NCI-H1930 (cell line): ENCODE results near the gene SIAE.
A peak's percentile ranks its signal among the peaks of the same experiment; 100 is the strongest.
"Not testable (repeated sequence)": the region's sequence is repeated elsewhere in the genome, so short reads cannot be mapped to it uniquely, and the experiment has no call there.

Source experiments
- DNase-seq, 2 experiments: peaks; one replicate each; lab custom pipeline; 2025; lab: John Stamatoyannopoulos, UW

Gene SIAE

DNA sequence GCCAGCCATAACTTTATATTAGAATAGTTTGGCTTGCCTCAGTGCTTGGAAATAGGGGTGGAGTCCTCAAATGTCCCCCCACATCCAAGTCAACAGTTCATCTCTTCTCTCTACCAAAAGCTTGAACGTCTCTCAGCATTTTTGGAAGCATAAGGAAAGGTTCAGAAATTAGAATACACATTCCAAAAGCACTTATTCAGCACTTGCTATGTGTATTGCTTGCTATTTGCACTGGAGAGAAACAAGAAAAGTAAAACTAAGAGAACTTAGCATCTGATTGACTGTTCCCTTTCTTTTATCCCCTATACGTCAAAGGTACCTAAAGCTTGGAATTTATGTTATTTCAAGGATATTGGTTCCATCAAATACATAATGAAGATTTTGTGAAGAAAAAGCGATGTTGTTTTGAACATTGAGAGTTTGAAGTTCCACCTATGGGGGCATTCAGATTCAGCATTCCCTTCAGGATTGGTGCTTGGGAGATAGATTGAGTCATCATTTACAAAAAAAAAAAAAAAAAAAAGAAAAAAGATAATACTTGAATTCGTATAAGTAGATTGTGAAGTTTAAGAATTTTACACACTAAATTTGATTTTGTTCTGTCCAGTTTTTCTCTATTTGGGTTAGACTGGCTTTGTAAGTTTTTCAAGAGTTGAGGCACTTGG, 49.5 kb downstream of the SIAE start:
- DNase-seq = no peak

DNA sequence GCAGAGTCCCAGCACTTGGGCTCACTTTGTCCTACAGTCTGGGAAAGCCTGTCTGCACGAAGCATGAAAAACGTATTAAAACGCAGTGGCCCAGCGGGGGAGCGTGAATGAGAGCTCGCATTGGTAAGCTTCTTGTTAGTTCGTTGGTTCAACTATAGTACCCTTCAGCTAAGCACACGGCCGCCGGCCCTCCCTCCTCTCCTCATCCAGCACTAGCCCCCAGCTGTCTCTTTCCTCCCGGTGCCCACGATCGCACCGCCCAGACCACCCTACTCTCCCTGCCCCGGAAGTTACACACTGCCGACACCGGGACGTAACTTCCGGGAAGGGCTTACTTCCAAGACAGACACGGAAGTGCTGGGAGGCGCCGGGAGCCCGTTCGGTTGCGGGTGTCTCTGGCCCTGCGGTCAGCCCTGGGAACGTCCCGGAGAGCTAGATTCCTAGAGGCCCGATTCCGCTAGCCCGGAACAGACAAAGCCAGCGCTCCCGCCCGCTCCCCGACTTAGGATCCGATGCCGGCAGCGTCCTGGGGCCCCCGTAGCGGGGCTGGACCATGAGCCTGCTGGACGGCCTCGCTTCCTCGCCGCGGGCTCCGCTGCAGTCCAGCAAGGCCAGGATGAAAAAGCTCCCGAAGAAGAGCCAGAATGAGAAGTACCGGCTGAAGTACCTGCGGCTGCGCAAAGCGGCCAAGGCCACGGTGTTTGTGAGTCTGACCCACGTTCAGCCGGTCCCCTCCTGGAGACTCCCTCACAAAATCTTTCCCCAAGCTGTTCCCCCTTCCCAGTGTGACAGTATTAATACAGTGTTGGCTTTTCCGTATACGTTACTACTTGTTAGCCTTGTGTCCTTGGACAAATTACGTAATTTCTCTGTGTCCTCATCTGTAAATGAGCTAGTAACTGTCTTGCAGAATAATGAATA, 50.7 kb downstream of the SIAE start, which contains the start of gene TBRG1:
TSS of gene TBRG1 (plus strand) at position 334 of the 921 bp plus-strand sequence. CDS start at position 554, 220 bp downstream.
- DNase-seq = peak; percentile 72 to 86

DNA sequence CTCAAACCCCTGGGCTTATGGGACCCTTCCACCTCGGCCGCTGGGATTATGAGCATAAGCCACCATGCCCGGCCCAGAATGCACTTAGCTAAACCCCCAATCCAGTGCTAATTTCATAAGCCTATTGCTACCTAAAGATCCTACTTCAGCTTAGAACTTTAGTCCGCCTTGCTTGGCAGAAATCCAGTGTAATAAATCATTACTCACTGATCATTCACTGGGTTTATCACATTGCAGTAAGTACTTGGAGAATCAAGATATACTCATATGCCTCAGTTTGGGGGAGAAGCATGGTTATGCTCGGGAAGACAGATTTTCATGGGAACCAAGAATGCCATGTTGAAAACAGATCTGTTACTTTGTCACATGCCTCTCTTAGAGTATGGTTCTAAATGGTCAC, 54.7 kb downstream of the SIAE start:
- no peak for DNase-seq

DNA sequence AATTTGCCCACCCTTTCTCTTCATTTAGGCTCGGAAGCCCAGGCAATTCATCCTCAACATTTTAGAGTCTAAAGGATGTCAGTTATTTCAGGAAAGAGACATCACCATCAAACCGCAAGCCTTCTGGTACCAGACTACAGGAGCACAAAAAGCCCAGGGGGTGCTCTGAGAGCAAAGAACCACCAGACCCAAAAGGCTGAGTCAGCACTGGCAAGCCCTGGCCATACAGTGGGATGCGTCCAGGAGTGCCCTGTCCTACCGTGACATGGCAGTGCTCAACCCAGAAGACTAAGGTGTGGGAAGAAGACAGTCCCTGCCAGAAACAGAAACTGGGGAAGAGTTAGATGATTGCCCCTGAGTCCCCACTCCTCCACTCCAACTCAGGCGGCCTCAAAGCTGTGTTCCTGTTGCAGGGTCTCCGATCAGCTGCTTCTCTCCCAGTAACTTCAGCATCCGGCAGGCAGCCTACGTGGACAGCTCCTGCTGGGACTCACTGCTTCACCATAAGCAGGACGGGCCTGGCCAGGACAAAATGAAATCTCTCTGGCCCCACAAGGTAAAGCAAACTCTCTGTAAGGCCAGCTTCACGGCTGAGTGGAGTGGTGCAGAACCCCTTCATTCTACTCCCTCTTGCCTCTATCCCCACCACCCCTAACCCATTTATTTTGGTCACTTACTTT, 60.8 kb downstream of the SIAE start:
- DNase-seq = no peak

DNA sequence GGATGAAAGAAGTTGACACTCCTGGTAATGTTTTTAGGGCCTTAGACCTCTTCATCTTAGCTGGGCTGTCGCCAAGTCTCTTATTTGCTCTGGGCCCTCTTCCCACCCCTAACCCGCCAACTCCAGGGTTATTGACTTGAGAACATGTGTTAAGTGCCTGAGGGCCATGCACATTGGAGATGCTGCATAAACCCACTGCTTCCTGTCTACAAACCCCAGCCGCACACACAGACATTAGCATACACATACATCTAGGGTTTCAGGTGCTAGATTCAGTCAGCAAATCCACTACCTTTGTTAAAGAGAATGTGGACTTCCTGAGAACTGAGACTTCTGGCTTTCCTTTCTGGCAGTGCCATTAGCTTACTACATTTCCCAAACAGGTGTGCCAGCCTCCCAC, 61.5 kb downstream of the SIAE start:
- DNase-seq = no peak

DNA sequence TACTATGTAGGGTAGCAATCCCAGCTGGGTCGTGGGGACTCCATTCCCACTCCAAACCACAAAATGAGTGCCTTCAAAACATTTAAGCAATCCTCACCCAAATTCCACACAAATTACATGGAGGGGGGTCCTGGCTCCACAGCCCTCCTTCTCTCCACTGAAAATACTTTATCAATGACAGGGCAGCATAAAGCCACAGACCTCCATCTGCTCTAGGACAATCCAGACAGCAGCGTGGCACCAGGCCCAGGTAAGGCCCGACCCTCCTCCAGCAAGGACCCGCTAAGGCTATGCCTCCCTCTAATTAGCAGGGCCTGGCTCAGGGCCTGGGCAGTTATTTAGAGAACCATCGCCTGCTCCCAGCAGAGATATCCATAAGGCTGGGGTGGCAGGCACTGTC, 62.5 kb downstream of the SIAE start, which contains the start of gene PANX3:
TSS of gene PANX3 (plus strand) at position 365 of the 400 bp plus-strand sequence. CDS start 129 bp downstream, outside the sequence.
- no peak for DNase-seq

DNA sequence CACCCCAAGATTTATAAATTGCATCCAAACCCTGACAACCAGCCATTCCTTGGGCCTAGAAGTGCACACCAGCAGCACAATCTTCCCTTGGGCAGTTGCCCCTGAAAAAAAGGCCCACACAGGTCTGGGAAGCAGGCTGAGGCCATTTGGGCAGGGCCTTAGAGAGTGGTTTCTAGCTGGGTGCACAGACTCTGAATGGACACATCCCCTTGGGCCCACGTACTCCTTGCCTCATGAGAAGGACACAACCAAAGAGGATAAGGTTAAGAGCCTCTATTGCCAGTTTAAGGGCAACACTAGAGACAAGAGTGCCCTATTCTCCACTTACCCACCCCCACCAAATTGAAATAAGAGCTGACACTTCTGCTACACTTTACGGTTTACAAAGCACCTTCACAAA, 63.2 kb downstream of the SIAE start:
- no peak for DNase-seq

DNA sequence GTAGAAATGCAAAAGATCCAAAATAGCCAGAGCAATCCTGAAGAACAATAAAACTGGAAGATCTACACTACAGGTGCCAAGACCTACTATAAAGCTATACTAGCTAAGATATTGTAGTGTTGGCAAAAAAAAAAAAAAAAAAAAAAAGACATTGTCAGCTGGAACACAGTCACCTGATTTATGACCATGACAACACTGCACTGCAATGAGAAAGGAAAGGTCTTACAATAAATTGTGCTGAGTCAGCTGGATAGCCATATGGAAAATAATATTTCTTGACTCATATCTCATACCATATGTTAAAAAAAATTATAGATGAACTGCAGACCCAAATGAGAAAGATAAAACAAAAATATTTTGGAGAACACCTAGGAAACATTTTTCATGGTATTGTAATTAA, 65.4 kb downstream of the SIAE start:
- DNase-seq = no peak

DNA sequence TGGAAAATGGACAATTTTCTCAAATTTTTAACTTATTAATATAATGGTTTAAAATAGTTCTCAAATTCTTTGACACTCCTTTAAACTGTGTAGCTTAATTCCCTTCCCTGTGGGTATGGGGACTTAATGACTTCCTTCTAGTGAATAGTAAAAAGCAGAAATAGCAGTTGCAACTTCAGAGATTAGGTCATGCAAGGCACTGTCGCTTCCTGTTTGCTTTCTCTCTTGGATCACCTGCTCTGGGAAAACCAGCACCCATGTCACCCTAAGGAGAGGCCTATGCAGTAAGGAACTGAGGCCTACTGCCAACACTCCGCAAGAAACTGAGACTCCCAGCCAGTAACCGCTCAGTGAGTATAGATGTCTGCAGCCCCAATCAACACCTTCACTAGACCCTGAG, 67.8 kb downstream of the SIAE start:
- no peak for DNase-seq

DNA sequence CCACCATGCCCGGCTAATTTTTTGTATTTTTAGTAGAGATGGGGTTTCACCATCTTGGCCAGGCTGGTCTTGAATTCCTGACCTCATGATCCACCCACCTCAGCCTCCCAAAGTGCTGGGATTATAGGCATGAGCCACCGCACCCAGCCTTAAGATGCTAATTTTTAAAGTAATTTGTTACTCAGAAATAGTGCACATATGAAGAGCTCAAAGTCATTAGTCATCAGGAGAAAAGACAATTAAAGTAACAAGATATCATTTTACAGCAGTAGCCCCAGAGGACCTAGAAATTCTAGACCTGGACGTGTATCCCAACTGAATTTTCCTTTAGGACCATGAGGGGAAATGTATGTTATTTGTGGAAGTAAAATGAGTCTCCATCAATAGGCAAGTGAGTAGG, 70.8 kb downstream of the SIAE start:
- not testable (repeated sequence) for DNase-seq

DNA sequence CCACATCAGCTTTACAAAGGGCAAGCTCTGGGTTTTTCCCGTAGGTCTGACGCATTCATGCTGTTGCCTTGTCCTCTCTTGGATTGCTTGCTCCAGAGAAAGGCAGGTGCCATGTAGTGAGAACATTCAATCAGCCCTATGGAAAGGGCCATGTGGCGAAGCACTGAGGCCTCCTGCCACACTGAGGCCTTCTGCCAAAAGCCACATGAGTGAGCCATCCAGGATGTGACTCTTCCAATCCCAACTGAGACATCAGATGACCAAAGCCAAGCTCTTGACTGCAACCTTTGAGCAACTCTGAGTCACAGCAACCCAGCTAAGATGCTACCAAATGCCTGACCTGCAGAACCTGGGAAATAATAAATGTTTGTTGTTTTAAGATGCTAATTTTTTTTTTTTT, 71.3 kb downstream of the SIAE start:
- no peak for DNase-seq

DNA sequence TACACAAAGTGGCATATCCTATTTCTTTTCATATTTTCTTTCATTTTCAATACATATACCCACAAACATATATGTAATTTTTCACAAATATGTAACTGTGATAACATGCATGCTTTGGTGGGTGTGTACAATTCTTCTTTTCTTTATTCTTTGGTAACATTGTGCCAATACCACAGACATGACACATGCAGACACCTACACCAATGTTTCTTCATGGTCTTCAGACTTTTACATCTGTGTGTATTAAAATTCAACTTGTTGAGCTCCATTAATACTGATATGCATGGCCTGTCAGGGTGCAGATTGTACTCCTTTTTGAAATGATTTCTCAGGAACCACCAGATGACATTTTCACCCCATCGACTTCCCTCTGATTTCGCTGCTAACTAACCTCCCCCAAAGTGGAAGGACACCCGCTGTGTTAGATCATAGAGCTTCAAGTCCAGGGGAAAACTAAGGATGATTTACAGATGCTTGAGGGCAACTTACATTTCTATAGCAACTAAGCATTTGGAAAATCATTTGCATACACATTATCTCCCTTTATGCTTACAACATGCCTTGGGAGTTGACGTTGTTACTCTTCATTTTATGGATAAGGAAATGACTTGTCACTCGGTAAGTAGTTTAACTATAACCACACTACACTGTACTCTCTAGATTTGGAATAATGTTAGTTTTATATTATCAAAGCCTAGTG, 72.8 kb downstream of the SIAE start:
- no peak for DNase-seq

DNA sequence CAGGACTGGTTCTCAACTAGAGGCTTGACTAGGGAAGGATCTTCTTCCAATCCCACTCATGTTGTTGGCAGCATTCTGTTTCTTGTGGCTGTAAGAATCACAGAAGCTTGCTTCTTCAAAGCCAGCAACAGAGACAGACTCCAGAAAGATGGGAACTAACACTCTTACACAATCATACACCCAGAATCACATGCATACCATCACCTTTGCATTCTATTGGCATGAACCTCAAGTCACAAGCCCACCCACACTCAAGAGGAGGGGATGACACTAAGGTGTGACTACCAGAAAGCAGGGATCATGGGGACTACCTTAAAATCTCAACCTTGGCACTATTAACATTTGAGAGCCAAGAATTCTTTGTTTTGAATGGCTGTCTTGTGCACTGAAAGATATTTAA, 75.9 kb downstream of the SIAE start:
- no peak for DNase-seq

DNA sequence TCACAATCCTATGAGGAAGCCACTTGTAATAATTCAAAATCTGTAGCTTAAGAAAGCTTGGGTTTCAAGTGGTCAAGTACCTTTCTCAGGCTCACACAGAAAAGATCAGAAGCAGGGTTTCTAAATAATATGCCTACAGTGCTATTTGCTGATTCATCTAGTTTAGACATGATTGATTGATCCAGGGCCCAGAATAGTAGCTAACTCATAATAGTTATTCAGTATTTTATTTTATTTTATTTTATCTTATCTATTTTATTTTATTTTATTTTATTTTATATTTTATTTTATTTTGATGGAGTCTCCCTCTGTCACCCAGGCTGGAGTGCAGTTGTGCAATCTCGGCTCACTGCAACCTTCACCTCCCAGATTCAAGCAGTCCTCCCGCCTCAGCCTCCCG, 78.2 kb downstream of the SIAE start:
- no peak for DNase-seq

DNA sequence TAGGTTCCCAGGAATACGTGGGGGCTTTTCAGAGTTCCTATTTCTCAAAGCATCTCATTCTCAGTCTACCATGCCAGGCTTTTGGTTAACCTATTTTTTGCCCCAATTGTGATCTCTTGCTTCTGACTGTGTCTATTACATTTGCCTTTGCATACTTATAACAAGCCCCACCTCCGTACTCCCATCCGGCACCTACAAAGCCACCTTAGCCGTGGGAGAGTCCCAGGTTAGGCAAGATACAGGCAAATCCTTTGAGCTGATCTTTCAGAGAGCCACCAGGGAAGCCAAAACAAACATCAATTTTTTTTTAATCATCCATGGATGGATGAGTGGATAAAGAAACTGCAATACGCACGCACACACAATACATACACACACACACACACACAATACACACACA, 80.9 kb downstream of the SIAE start:
- DNase-seq = no peak

DNA sequence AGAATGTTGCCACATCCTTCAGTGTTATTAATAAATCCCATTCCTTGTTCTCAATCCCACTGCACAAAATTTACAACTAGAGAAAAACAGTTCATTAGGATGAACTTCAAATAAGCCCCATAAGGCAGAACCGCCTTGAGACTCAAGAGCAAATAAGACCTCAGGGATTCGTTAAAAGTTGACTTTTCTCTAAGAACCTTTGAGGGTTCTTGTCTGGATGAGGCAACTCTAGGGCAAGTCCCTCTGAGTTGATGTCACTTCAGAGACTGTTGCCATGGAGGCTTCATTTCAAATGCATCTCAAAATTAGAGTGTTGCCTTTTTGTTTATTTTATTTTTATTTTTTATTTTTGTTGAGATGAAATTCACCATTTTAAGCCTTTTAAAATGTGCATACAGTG, 82.1 kb downstream of the SIAE start:
- no peak for DNase-seq

DNA sequence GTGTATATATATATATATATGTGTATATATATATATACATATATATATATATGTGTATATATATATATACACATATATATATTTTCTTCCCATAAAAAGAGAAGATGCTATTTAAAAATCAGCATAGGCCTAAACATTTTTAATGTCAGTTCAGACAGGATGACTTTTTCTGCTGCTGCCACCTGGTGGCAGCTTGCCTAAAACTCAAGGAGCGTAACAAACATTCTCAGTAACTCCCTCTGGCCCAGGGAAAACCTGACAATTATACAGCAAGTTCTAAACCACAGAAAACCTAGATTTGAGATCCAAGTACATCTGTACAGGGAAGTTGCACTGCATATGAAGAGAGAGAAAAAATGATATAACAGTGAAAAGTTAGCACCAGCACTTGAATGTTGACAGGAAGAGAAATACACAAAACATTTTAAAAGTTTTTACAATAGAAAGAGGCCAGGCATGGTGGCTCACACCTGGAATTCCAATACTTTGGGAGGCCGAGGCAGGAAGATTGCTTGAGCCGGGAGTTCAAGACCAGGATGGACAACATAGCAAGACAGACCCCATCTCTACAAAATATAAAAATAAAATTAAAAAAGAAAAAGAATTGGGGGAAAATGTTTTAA, 87.2 kb downstream of the SIAE start:
- DNase-seq = peak in 1 of 2 experiments; percentile 52

DNA sequence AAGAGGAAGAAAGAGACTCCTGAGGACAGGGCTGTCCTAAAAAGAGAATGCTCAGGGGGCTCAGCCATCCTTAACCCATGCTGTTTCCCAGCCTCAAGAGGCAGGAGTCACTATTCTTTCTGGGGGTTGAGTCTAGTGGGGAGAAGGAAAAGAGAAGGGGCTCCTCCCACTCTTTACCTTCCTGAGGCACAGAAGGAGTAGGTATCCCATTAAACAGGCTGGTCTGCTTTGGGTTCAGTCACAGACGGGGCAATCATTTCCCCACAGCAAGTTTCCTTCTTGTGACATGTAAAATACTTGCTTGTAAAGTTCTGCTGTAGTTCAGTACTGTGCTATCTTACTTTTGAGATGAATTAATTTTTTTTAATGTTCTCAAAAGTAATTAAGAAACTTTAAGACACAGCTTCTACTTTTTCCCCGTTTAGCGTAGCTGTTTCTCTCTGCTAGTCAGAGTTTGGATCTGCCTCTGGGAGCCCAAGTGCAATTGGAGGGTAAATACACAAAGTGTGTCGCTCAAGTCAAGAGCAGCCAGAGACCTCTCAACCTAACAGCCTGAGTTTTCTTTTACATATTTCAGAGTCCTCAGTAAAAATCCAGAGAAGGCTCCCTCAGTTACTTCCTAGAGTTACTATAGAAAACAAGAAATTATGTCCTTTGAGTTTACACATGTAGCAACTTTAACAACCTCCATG, 88.7 kb downstream of the SIAE start:
- no peak for DNase-seq

DNA sequence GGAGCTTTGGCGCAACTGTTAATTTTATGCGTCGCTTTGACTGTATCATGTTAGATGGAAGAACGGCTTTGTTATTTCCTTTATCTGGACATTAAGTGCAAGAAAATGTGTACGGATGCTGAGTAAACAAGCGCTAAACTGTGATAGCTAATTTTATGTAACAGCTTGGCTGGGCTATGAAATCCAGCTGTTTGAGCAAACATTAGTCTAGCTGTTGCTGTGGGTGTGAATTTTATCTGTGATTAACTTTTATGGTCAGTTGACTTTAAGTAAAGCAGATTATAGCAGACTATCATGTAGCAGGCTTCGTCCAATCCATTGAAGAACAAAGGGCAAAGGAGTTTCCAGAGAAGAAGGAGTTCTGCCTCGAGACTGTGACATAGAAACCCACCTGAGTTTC, 89.8 kb downstream of the SIAE start:
- DNase-seq = no peak
